ENCODE data around the gene MAPT.

DNA sequence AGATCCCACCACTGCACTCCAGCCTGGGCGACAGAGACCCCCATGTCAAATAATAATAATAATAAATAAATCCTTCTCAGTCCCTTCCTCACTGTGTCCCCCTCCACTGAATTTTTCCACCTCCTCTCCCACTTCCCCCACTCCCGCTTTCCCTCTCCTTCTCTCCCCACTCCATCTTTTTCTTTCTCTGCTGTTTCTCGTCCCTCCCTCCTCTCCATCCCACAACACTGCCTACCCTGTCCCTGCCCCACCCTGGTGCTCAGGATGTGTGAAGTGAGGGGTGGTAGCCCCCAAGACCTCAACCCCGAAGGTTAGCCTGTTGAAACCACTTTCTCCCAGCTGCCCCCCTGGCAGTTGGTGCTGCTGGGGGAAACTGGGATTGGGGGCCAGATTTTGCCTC, 70.3 kb downstream of the MAPT start:
- TF ChIP-seq, protein P1, sequence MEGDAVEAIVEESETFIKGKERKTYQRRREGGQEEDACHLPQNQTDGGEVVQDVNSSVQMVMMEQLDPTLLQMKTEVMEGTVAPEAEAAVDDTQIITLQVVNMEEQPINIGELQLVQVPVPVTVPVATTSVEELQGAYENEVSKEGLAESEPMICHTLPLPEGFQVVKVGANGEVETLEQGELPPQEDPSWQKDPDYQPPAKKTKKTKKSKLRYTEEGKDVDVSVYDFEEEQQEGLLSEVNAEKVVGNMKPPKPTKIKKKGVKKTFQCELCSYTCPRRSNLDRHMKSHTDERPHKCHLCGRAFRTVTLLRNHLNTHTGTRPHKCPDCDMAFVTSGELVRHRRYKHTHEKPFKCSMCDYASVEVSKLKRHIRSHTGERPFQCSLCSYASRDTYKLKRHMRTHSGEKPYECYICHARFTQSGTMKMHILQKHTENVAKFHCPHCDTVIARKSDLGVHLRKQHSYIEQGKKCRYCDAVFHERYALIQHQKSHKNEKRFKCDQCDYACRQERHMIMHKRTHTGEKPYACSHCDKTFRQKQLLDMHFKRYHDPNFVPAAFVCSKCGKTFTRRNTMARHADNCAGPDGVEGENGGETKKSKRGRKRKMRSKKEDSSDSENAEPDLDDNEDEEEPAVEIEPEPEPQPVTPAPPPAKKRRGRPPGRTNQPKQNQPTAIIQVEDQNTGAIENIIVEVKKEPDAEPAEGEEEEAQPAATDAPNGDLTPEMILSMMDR (IDR thresholded peaks at IDR 0.05), result no peak
- no peak for TF ChIP-seq POLR2A (IDR thresholded peaks at IDR 0.05)
